ENCODE results near the gene LRRC15.

Gene LRRC15

GRCh38 chr3:194386066-194386465 lies 16.5 kb upstream of the LRRC15 start:
- Histone ChIP-seq H3K27me3 (ENCODE audit: insufficient read depth, low read length) (peaks cover 24% of the 10 kb centered on the region), H3K79me2 (ENCODE audit: control insufficient read depth, insufficient read depth, low read length, unreplicated experiment) (no peaks in the 10 kb centered on the region), H3K4me1 (ENCODE audit: control insufficient read depth, insufficient read depth, low read length, unreplicated experiment) (no peaks in the 10 kb centered on the region), H3K4me3 (ENCODE audit: low read depth, low read length) (no peak overlapping the region), H3K27ac (ENCODE audit: low read depth, low read length) (no peak overlapping the region), H3K36me3 (ENCODE audit: insufficient read depth, low read length) (no peaks in the 10 kb centered on the region), H2AFZ (ENCODE audit: low read length, unreplicated experiment) (no peak overlapping the region)

DNA sequence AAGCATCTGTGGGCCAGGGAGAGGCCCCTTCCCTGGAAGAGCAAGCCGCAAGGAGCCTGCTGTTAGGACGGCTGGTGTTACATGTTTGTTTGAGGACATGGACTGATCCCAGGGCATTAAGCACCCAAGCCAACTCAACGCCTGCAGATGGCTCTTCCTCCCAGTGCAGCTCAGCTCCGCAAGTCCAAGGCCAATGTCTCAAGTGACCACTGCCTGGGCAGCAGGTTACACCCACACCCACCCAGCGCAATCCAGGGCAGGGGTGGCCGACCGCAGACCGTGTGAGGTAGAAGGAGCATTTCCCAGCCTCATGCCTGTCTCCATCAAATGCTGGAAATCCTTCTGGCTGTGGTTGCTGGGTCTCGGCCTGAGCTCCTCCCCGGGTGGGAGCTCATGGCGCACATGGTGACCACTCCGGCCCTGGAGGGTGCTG lies 15.0 kb upstream of the LRRC15 start:
- Histone ChIP-seq H3K36me3 (ENCODE audit: insufficient read depth, low read length) (no peaks in the 10 kb centered on the region), H2AFZ (ENCODE audit: low read length, unreplicated experiment) (no peak overlapping the region), H3K27me3 (ENCODE audit: insufficient read depth, low read length) (peaks cover 21% of the 10 kb centered on the region), H3K4me1 (ENCODE audit: control insufficient read depth, insufficient read depth, low read length, unreplicated experiment) (no peaks in the 10 kb centered on the region), H3K27ac (ENCODE audit: low read depth, low read length) (no peak overlapping the region), H3K79me2 (ENCODE audit: control insufficient read depth, insufficient read depth, low read length, unreplicated experiment) (no peaks in the 10 kb centered on the region), H3K4me3 (ENCODE audit: low read depth, low read length) (no peak overlapping the region)

DNA sequence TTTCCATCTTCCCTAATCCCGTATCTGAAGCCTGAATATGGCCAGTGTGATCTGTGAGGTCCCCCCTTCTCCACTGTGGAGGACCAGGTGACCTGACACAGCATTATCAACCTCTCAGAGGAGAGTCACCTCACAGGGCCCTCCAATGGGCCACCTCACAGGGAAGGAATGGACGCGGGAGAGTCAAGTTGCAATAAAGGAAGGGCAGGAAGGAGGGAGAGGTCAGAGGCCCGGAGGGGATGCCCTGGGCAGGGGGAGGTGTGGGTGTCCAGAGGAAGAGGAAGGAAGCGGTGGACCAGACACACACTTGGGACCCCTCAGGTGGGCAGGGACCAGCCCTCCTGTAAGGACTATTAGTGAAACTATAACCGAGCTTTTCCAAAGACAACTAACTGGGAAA lies 14.6 kb upstream of the LRRC15 start:
- Histone ChIP-seq H3K36me3 (ENCODE audit: insufficient read depth, low read length) (no peaks in the 10 kb centered on the region), H2AFZ (ENCODE audit: low read length, unreplicated experiment) (no peak overlapping the region), H3K4me3 (ENCODE audit: low read depth, low read length) (no peak overlapping the region), H3K27me3 (ENCODE audit: insufficient read depth, low read length) (peaks cover 20% of the 10 kb centered on the region), H3K27ac (ENCODE audit: low read depth, low read length) (no peak overlapping the region), H3K4me1 (ENCODE audit: control insufficient read depth, insufficient read depth, low read length, unreplicated experiment) (no peaks in the 10 kb centered on the region), H3K79me2 (ENCODE audit: control insufficient read depth, insufficient read depth, low read length, unreplicated experiment) (no peaks in the 10 kb centered on the region)

- H3K27me3 ChIP-seq (ENCODE audit: insufficient read depth, low read length) = peaks cover 20% of the 10 kb centered on the region
- no peak overlapping the region for H3K4me3 ChIP-seq (ENCODE audit: low read depth, low read length)
- H3K79me2 ChIP-seq (ENCODE audit: control insufficient read depth, insufficient read depth, low read length, unreplicated experiment) = no peaks in the 10 kb centered on the region
Observed at GRCh38 chr3:194383276-194383940, 13.9 kb upstream of the LRRC15 start.

DNA sequence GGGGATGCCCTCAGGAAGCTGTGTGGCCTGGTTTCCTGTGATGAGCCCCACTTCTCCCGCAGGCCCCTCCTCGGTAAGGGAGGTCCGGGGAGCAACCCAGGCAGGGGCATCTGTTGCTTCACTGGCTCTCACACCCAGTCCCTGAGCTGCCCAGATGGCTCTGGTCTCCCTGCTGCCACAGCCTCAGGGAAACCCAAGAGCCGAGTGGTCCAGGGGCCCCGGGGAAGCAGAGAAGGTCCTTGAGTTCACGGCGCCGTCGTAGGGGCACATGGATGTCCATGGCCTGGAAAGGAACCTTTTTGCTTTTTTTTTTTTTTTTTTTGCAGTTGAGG lies 13.3 kb upstream of the LRRC15 start:
- Histone ChIP-seq H3K27ac (ENCODE audit: low read depth, low read length) (no peak overlapping the region), H3K4me1 (ENCODE audit: control insufficient read depth, insufficient read depth, low read length, unreplicated experiment) (no peaks in the 10 kb centered on the region), H3K4me3 (ENCODE audit: low read depth, low read length) (no peak overlapping the region), H3K79me2 (ENCODE audit: control insufficient read depth, insufficient read depth, low read length, unreplicated experiment) (no peaks in the 10 kb centered on the region), H3K36me3 (ENCODE audit: insufficient read depth, low read length) (no peaks in the 10 kb centered on the region), H3K27me3 (ENCODE audit: insufficient read depth, low read length) (peaks cover 20% of the 10 kb centered on the region), H2AFZ (ENCODE audit: low read length, unreplicated experiment) (no peak overlapping the region)

More at GRCh38 chr3:194383276-194383940, 13.9 kb upstream of the LRRC15 start:
- Histone ChIP-seq H3K36me3 (ENCODE audit: insufficient read depth, low read length) (no peaks in the 10 kb centered on the region), H2AFZ (ENCODE audit: low read length, unreplicated experiment) (no peak overlapping the region), H3K27ac (ENCODE audit: low read depth, low read length) (no peak overlapping the region), H3K4me1 (ENCODE audit: control insufficient read depth, insufficient read depth, low read length, unreplicated experiment) (no peaks in the 10 kb centered on the region)

DNA sequence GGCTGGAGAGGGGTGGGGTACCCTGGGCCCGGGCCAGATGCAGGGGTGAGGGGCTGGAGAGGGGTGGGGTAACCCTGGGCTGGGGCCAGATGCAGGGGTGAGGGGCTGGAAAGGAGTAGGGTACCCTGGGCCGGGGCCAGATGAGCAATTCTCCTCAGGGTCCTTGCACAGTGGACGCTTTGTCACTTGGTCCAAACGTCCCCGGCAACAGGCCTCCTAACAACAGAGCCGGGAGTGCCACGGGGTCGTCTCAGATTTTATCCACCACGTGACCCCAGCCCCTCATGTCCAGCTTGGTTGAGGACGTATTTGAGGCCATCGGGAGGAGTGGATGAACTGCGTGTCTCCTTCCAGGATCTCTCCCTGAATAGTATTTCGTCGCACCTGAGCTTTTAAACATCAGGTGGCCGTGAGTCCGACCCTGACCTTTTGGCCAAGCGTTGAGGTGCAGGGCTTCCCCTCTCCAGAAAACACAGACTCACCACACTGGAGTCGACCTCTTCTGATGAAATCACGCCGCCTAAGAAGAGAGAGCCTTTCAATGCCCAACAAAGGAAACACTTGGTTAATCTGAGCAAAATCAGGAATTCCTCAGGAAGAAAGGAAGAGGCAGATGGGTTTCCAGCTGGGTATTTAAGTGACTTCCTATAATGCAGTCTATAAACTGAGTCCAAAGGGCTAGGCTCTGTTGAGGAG lies 12.8 kb upstream of the LRRC15 start:
- Histone ChIP-seq H3K27me3 (ENCODE audit: insufficient read depth, low read length) (peaks cover 20% of the 10 kb centered on the region), H2AFZ (ENCODE audit: low read length, unreplicated experiment) (no peak overlapping the region), H3K4me3 (ENCODE audit: low read depth, low read length) (no peak overlapping the region), H3K4me1 (ENCODE audit: control insufficient read depth, insufficient read depth, low read length, unreplicated experiment) (peaks cover 4% of the 10 kb centered on the region), H3K27ac (ENCODE audit: low read depth, low read length) (no peak overlapping the region), H3K36me3 (ENCODE audit: insufficient read depth, low read length) (no peaks in the 10 kb centered on the region), H3K79me2 (ENCODE audit: control insufficient read depth, insufficient read depth, low read length, unreplicated experiment) (no peaks in the 10 kb centered on the region)

DNA sequence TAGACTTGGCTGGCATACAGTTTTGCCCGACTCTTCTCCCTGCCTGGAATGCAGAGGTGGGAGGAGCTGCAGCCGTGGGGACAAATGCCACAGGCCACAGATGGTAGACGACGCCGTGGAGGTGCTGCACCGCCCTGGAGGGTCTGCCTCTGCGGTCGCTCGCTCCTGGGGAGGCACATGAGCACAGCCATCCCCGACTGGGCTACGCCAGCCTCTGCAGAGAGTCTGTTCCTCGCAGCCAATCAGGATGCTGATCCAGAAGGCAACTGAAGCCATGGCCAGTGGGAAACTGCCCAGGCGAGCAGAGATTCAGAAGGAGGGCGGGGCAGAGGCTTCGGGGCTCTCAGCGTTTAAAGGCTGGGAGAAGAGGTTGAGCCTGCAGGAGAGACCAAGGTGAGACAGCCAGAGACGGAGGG lies 11.9 kb upstream of the LRRC15 start:
- Histone ChIP-seq H2AFZ (ENCODE audit: low read length, unreplicated experiment) (no peak overlapping the region), H3K27ac (ENCODE audit: low read depth, low read length) (no peak overlapping the region), H3K27me3 (ENCODE audit: insufficient read depth, low read length) (peaks cover 20% of the 10 kb centered on the region), H3K36me3 (ENCODE audit: insufficient read depth, low read length) (no peaks in the 10 kb centered on the region), H3K4me1 (ENCODE audit: control insufficient read depth, insufficient read depth, low read length, unreplicated experiment) (peaks cover 4% of the 10 kb centered on the region), H3K4me3 (ENCODE audit: low read depth, low read length) (no peak overlapping the region), H3K79me2 (ENCODE audit: control insufficient read depth, insufficient read depth, low read length, unreplicated experiment) (no peaks in the 10 kb centered on the region)

DNA sequence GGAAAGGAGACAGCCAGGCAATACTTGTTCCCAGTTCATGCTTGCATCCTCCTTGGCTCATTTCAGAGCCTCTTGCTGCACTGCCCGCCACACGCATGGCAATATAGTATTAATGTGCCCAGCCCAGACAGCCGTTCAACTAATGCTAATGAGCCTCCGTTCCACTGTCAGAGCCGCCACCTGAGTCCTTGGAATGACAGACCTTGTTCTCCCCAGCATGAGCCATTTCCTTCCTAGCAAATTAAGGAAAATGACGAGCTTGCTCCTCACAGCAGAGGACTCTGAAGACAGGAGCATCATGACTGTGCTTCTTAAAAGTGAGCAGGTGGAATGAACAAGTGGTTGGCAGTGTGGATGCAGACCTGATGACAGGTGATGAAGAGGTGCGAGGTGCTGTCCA lies 10.8 kb upstream of the LRRC15 start:
- Histone ChIP-seq H2AFZ (ENCODE audit: low read length, unreplicated experiment) (no peak overlapping the region), H3K79me2 (ENCODE audit: control insufficient read depth, insufficient read depth, low read length, unreplicated experiment) (no peaks in the 10 kb centered on the region), H3K4me3 (ENCODE audit: low read depth, low read length) (no peak overlapping the region), H3K27ac (ENCODE audit: low read depth, low read length) (no peak overlapping the region), H3K27me3 (ENCODE audit: insufficient read depth, low read length) (peaks cover 13% of the 10 kb centered on the region), H3K4me1 (ENCODE audit: control insufficient read depth, insufficient read depth, low read length, unreplicated experiment) (peaks cover 4% of the 10 kb centered on the region), H3K36me3 (ENCODE audit: insufficient read depth, low read length) (no peaks in the 10 kb centered on the region)

DNA sequence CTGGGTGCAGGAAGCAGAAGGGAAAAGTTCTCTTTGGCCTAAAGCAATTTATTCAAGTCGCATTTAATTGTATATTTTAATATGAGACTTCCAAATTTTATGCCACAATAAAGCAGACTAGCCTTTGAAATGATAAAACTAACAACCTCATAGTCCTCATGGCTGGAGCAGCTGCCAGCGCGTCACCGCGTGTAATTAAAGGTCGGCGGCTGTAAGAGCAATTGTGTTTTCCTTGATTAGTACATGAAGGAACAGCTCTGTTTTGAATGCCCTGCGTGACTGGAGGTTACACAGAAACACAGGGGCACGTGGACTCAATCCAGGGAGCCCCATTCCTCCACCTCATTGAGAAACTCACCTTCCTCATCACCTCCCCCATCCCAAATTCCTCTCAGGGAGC lies 10.1 kb upstream of the LRRC15 start:
- no peaks in the 10 kb centered on the region for H3K79me2 ChIP-seq (ENCODE audit: control insufficient read depth, insufficient read depth, low read length, unreplicated experiment)
- H3K4me3 ChIP-seq (ENCODE audit: low read depth, low read length) = no peak overlapping the region
- H3K27me3 ChIP-seq (ENCODE audit: insufficient read depth, low read length) = peaks cover 10% of the 10 kb centered on the region
- no peak overlapping the region for H3K27ac ChIP-seq (ENCODE audit: low read depth, low read length)
- H3K36me3 ChIP-seq (ENCODE audit: insufficient read depth, low read length) = no peaks in the 10 kb centered on the region
- peaks cover 4% of the 10 kb centered on the region for H3K4me1 ChIP-seq (ENCODE audit: control insufficient read depth, insufficient read depth, low read length, unreplicated experiment)
- no peak overlapping the region for H2AFZ ChIP-seq (ENCODE audit: low read length, unreplicated experiment)

GRCh38 chr3:194379231-194379630 lies 9.7 kb upstream of the LRRC15 start:
- no peak overlapping the region for H3K4me3 ChIP-seq (ENCODE audit: low read depth, low read length)
- no peaks in the 10 kb centered on the region for H3K79me2 ChIP-seq (ENCODE audit: control insufficient read depth, insufficient read depth, low read length, unreplicated experiment)
- peaks cover 9% of the 10 kb centered on the region for H3K27me3 ChIP-seq (ENCODE audit: insufficient read depth, low read length)
- no peak overlapping the region for H3K27ac ChIP-seq (ENCODE audit: low read depth, low read length)
- peaks cover 4% of the 10 kb centered on the region for H3K4me1 ChIP-seq (ENCODE audit: control insufficient read depth, insufficient read depth, low read length, unreplicated experiment)
- H2AFZ ChIP-seq (ENCODE audit: low read length, unreplicated experiment) = no peak overlapping the region
- no peaks in the 10 kb centered on the region for H3K36me3 ChIP-seq (ENCODE audit: insufficient read depth, low read length)

GRCh38 chr3:194377708-194378107 lies 8.2 kb upstream of the LRRC15 start:
- no peaks in the 10 kb centered on the region for H3K79me2 ChIP-seq (ENCODE audit: control insufficient read depth, insufficient read depth, low read length, unreplicated experiment)
- H2AFZ ChIP-seq (ENCODE audit: low read length, unreplicated experiment) = no peak overlapping the region
- peaks cover 4% of the 10 kb centered on the region for H3K4me1 ChIP-seq (ENCODE audit: control insufficient read depth, insufficient read depth, low read length, unreplicated experiment)
- peaks cover 9% of the 10 kb centered on the region; the same call in 1 of the 2 replicates for H3K27me3 ChIP-seq (ENCODE audit: insufficient read depth, low read length)
- no peak overlapping the region for H3K4me3 ChIP-seq (ENCODE audit: low read depth, low read length)
- H3K27ac ChIP-seq (ENCODE audit: low read depth, low read length) = no peak overlapping the region
- no peaks in the 10 kb centered on the region for H3K36me3 ChIP-seq (ENCODE audit: insufficient read depth, low read length)
